Measurements from ENCODE around the gene GNLY. TPM values are rescaled to one million over a fixed set of nuclear protein-coding genes. Genes with fewer than 3 reads are reported as not detected.

Gene GNLY
- total RNA-seq, 6 experiments from 2014 or later = 0.92 to 3.1 (median 1.6) TPM

GRCh38 chr2:85699325-85699724, 5.2 kb downstream of the GNLY start:
- no peaks in the 10 kb centered on the region for H3K27me3 ChIP-seq
- intact Hi-C loops (cut with DNase I) = no loop called here
- no peaks in the 10 kb centered on the region for H3K36me3 ChIP-seq
- peaks cover 0 to 7% (median 1%) of the 10 kb centered on the region in 4 donors for H3K4me1 ChIP-seq
- no peak overlapping the region for H3K4me3 ChIP-seq
- no peak for ATAC-seq
- no peak overlapping the region for H3K27ac ChIP-seq
- WGBS (ENCODE audit: insufficient coverage, low coverage, low lambda C conversion rate, missing lambda C conversion rate) = 80% methylated on average over 1 of the region's 1 CpG
- DNase-seq = no peak
- TF ChIP-seq POLR2A (IDR thresholded peaks at IDR 0.05) (no peak), CTCF (IDR thresholded peaks at IDR 0.05) (no peak)
- H3K9me3 ChIP-seq = no peaks in the 10 kb centered on the region

GRCh38 chr2:85702172-85702571, 8.0 kb downstream of the GNLY start:
- Histone ChIP-seq H3K9me3 (no peaks in the 10 kb centered on the region), H3K36me3 (no peaks in the 10 kb centered on the region), H3K4me3 (no peak overlapping the region), H3K27me3 (no peaks in the 10 kb centered on the region), H3K27ac (no peak overlapping the region), H3K4me1 (peaks cover 0 to 35% (median 15%) of the 10 kb centered on the region in 4 donors)
- ATAC-seq (no peak), DNase-seq (no peak)
- intact Hi-C loops (cut with DNase I) = no loop called here
- TF ChIP-seq CTCF (IDR thresholded peaks at IDR 0.05) (no peak), POLR2A (IDR thresholded peaks at IDR 0.05) (no peak)

GRCh38 chr2:85702800-85703199, 8.6 kb downstream of the GNLY start:
- H3K27me3 ChIP-seq = no peaks in the 10 kb centered on the region
- ATAC-seq (no peak), DNase-seq (no peak)
- no peak overlapping the region for H3K27ac ChIP-seq
- TF ChIP-seq CTCF (IDR thresholded peaks at IDR 0.05) (no peak), POLR2A (IDR thresholded peaks at IDR 0.05) (no peak)
- WGBS (ENCODE audit: insufficient coverage, low coverage, low lambda C conversion rate, missing lambda C conversion rate) = 70% methylated on average over 4 of the region's 4 CpGs
- H3K4me1 ChIP-seq = peaks cover 0 to 41% (median 18%) of the 10 kb centered on the region in 4 donors
- H3K4me3 ChIP-seq = no peak overlapping the region
- H3K36me3 ChIP-seq = no peaks in the 10 kb centered on the region
- no peaks in the 10 kb centered on the region for H3K9me3 ChIP-seq
- intact Hi-C loops (cut with DNase I) = no loop called here

GRCh38 chr2:85703329-85703728, 9.2 kb downstream of the GNLY start:
- ATAC-seq = no peak
- H3K36me3 ChIP-seq = no peaks in the 10 kb centered on the region
- H3K4me3 ChIP-seq = no peak overlapping the region
- no peak for DNase-seq
- TF ChIP-seq POLR2A (IDR thresholded peaks at IDR 0.05) (no peak), CTCF (IDR thresholded peaks at IDR 0.05) (no peak)
- H3K27ac ChIP-seq = no peak overlapping the region
- H3K4me1 ChIP-seq = peaks cover 0 to 46% (median 20%) of the 10 kb centered on the region in 4 donors
- intact Hi-C loops (cut with DNase I) = no loop called here
- H3K9me3 ChIP-seq = no peaks in the 10 kb centered on the region
- H3K27me3 ChIP-seq = no peaks in the 10 kb centered on the region

GRCh38 chr2:85704038-85704437, 9.9 kb downstream of the GNLY start:
- 57% methylated on average over 3 of the region's 3 CpGs for WGBS (ENCODE audit: insufficient coverage, low coverage, low lambda C conversion rate, missing lambda C conversion rate)
- intact Hi-C loops (cut with DNase I) = no loop called here
- ATAC-seq = no peak
- no peaks in the 10 kb centered on the region for H3K9me3 ChIP-seq
- H3K36me3 ChIP-seq = no peaks in the 10 kb centered on the region
- no peak for DNase-seq
- peak overlapping the region in 2 of 3 donors; percentile 10 to 91 for H3K27ac ChIP-seq
- H3K27me3 ChIP-seq = no peaks in the 10 kb centered on the region
- peaks cover 0 to 49% (median 24%) of the 10 kb centered on the region in 4 donors for H3K4me1 ChIP-seq
- H3K4me3 ChIP-seq = no peak overlapping the region
- TF ChIP-seq CTCF (IDR thresholded peaks at IDR 0.05) (no peak), POLR2A (IDR thresholded peaks at IDR 0.05) (no peak)

Measured in right lobe of liver (tissue), 6 donors.